T-helper 2 cell (primary cell): ENCODE data around the gene CACYBP.

Source experiments
- DNase-seq, 5 experiments: peaks; one replicate each; pipeline versions ENCODE4 v3.0.0 to v3.0.0-alpha.2; 2012 to 2022

CACYBP gene

GRCh38 chr1:174974711-174975119 is 25.0 kb upstream of the CACYBP start:
- no peak for DNase-seq

- no peak for DNase-seq
These were observed 24.0 kb upstream of the CACYBP start for GRCh38 chr1:174975764-174976163.

- peak in 1 of 5 experiments; percentile 38 for DNase-seq
These were observed 23.2 kb upstream of the CACYBP start for GRCh38 chr1:174976436-174977108.

- peak in 2 of 5 experiments; percentile 39 to 66 for DNase-seq
These were observed 16.6 kb upstream of the CACYBP start for GRCh38 chr1:174982971-174983689.

- DNase-seq = no peak
These were observed 14.8 kb upstream of the CACYBP start for GRCh38 chr1:174984952-174985351.

- DNase-seq = no peak
These were observed 11.2 kb upstream of the CACYBP start for GRCh38 chr1:174988539-174988938.

GRCh38 chr1:174988986-174989385 is 10.8 kb upstream of the CACYBP start:
- no peak for DNase-seq

- no peak for DNase-seq
These were observed 10.1 kb upstream of the CACYBP start for GRCh38 chr1:174989536-174990220.

- peak in 1 of 5 experiments; percentile 51 for DNase-seq
These were observed 9.3 kb upstream of the CACYBP start for GRCh38 chr1:174990382-174990999.

GRCh38 chr1:174991473-174991872 is 8.3 kb upstream of the CACYBP start:
- DNase-seq = no peak

- no peak for DNase-seq
These were observed 4.6 kb upstream of the CACYBP start for GRCh38 chr1:174995121-174995520.

GRCh38 chr1:174995916-174996315 is 3.8 kb upstream of the CACYBP start:
- no peak for DNase-seq

GRCh38 chr1:174996476-174996875 is 3.3 kb upstream of the CACYBP start:
- DNase-seq = no peak

GRCh38 chr1:174997041-174997440 is 2.7 kb upstream of the CACYBP start:
- DNase-seq = no peak

GRCh38 chr1:174998569-174999215 is 1.1 kb upstream of the CACYBP start:
- DNase-seq = peak in 3 of 5 experiments; percentile 20 to 86 (median 60)

GRCh38 chr1:174999216-174999935 is 371 bp upstream of the CACYBP start:
- DNase-seq = peak; percentile 95 to 99 (median 97)

GRCh38 chr1:175000697-175001187 is 995 bp downstream of the CACYBP start:
- DNase-seq = peak in 1 of 5 experiments; percentile 33

- no peak for DNase-seq
These were observed 3.3 kb downstream of the CACYBP start for GRCh38 chr1:175002910-175003517.

GRCh38 chr1:175003521-175003920 is 3.8 kb downstream of the CACYBP start:
- no peak for DNase-seq

- peak in 1 of 5 experiments; percentile 51 for DNase-seq
These were observed 5.5 kb downstream of the CACYBP start for GRCh38 chr1:175005085-175005783.

GRCh38 chr1:175009532-175009931 is 9.8 kb downstream of the CACYBP start:
- DNase-seq = no peak
